ENCODE data around the gene NPAS3.

The NPAS3 gene

GRCh38 chr14:33393895-33394368 lies 455.3 kb downstream of the NPAS3 start:
- TF ChIP-seq CTCF (conservative IDR thresholded peaks at IDR 0.05; ENCODE audit: low read depth) = no peak
- POLR2A ChIA-PET (ENCODE audit: low non-redundant PET) = no interaction called here
- H3K27ac ChIP-seq = no peak overlapping the region
- CTCF ChIA-PET = no interaction called here
- no peak for DNase-seq (ENCODE audit: low spot score)

- POLR2A ChIA-PET (ENCODE audit: low non-redundant PET) = no interaction called here
- CTCF ChIA-PET = no interaction called here
- no peak for TF ChIP-seq CTCF (conservative IDR thresholded peaks at IDR 0.05; ENCODE audit: low read depth)
- DNase-seq (ENCODE audit: low spot score) = no peak
- H3K27ac ChIP-seq = no peak overlapping the region
Measured at GRCh38 chr14:33401311-33401710, 462.6 kb downstream of the NPAS3 start.

- DNase-seq (ENCODE audit: low spot score) = no peak
- no peak for TF ChIP-seq CTCF (conservative IDR thresholded peaks at IDR 0.05; ENCODE audit: low read depth)
- ChIA-PET POLR2A (ENCODE audit: low non-redundant PET) (no interaction called here), CTCF (no interaction called here)
- no peak overlapping the region for H3K27ac ChIP-seq
Measured at GRCh38 chr14:33402604-33403003, 463.9 kb downstream of the NPAS3 start.

GRCh38 chr14:33404054-33404453 lies 465.4 kb downstream of the NPAS3 start:
- DNase-seq (ENCODE audit: low spot score) = peak; percentile 57
- CTCF ChIA-PET = no interaction called here
- POLR2A ChIA-PET (ENCODE audit: low non-redundant PET) = no interaction called here
- TF ChIP-seq CTCF (conservative IDR thresholded peaks at IDR 0.05; ENCODE audit: low read depth) = no peak
- no peak overlapping the region for H3K27ac ChIP-seq

- POLR2A ChIA-PET (ENCODE audit: low non-redundant PET) = no interaction called here
Measured at GRCh38 chr14:33404964-33405574, 466.4 kb downstream of the NPAS3 start.

GRCh38 chr14:33406766-33407165 lies 468.1 kb downstream of the NPAS3 start:
- no peak for TF ChIP-seq CTCF (conservative IDR thresholded peaks at IDR 0.05; ENCODE audit: low read depth)
- CTCF ChIA-PET = interaction anchor here (0.9 kb wide), 1 partner anchor 11 kb away, joined by 3 read pairs; no protein-coding TSS in a partner anchor
- no peak overlapping the region for H3K27ac ChIP-seq
- POLR2A ChIA-PET (ENCODE audit: low non-redundant PET) = no interaction called here
- no peak for DNase-seq (ENCODE audit: low spot score)

More at GRCh38 chr14:33404964-33405574, 466.4 kb downstream of the NPAS3 start:
- H3K27ac ChIP-seq = no peak overlapping the region
- no peak for DNase-seq (ENCODE audit: low spot score)
- no peak for TF ChIP-seq CTCF (conservative IDR thresholded peaks at IDR 0.05; ENCODE audit: low read depth)
- CTCF ChIA-PET = interaction anchor here (0.7 kb wide), 1 partner anchor 830 kb away, joined by 5 read pairs; no protein-coding TSS in a partner anchor

All from RWPE1 (cell line).